HEK293 (cell line): ENCODE measurements around the gene BCDIN3D.

Experiments
- CTCF ChIA-PET: fragments of 350-600 bp; formaldehyde crosslinking; extraction: SDS; loops from one replicate; lab custom pipeline; 2021; ENCODE audit warnings: antibody characterized with exemption; lab: Yijun Ruan, JAX
- POLR2A ChIA-PET: fragments of 300-600 bp; formaldehyde crosslinking; extraction: SDS; loops from one replicate; lab custom pipeline; 2020; ENCODE audit warnings: antibody characterized with exemption, inconsistent platforms; lab: Yijun Ruan, JAX
- H3K27ac ChIP-seq: fragments of 200-500 bp; sonication (Bioruptor generic); 2 replicates; pipeline ENCODE4 v1.5.1; 2014; ENCODE audit warnings: low read depth, low read length, control low read depth, inconsistent platforms; ENCODE audit errors: extremely low read depth
- H3K36me3 ChIP-seq, 2 experiments: fragments of 200-500 bp in 1 of 2; sonication (Bioruptor generic) in 1 of 2; 1 replicate in 1 of 2; 2 replicates in 1 of 2; pipeline ENCODE4 v1.5.1; 2014 to 2017; ENCODE audit warnings: inconsistent platforms in 2 of 2, low read length in 2 of 2; ENCODE audit not compliant: control insufficient read depth in 2 of 2, insufficient read depth in 1 of 2
- H3K4me1 ChIP-seq: fragments of 200-500 bp; sonication (Bioruptor generic); 2 replicates; pipeline ENCODE4 v1.5.1; 2014; ENCODE audit warnings: mild to moderate bottlenecking, low read length, inconsistent platforms; ENCODE audit not compliant: control insufficient read depth, insufficient read depth
- H3K4me3 ChIP-seq: 2 replicates; pipeline ENCODE4 v1.5.1; 2011; ENCODE audit warnings: low read depth, mild to moderate bottlenecking, control low read depth, low read length, moderate library complexity
- H3K9me3 ChIP-seq: fragments of 200-500 bp; sonication (Bioruptor generic); 2 replicates; pipeline ENCODE4 v1.5.1; 2014; ENCODE audit warnings: low read depth, low read length, inconsistent platforms; ENCODE audit not compliant: control insufficient read depth, insufficient read depth
- KLF7 ChIP-seq: fragments of 450-650 bp; formaldehyde crosslinking; IDR thresholded peaks from 2 replicates; pipeline ENCODE4 v1.5.1; 2016; ENCODE audit warnings: missing biosample characterization, missing genetic modification characterization, borderline replicate concordance
- TSHZ1 ChIP-seq: fragments of 450-650 bp; formaldehyde crosslinking; IDR thresholded peaks from 2 replicates; pipeline ENCODE4 v1.5.1; 2016; ENCODE audit warnings: missing biosample characterization, missing genetic modification characterization, borderline replicate concordance
- YY1 ChIP-seq: fragments of 450-650 bp; formaldehyde crosslinking; IDR thresholded peaks from 2 replicates; pipeline ENCODE4 v1.5.1; 2018; ENCODE audit warnings: missing biosample characterization, missing genetic modification characterization
- ZNF112 ChIP-seq: fragments of 450-650 bp; formaldehyde crosslinking; IDR thresholded peaks from 2 replicates; pipeline ENCODE4 v1.5.0; 2017; ENCODE audit warnings: missing biosample characterization, missing genetic modification characterization
- ZNF133 ChIP-seq: fragments of 450-650 bp; formaldehyde crosslinking; IDR thresholded peaks from 2 replicates; pipeline ENCODE4 v1.5.1; 2016; ENCODE audit warnings: missing biosample characterization, missing genetic modification characterization
- ZNF202 ChIP-seq: fragments of 450-650 bp; formaldehyde crosslinking; IDR thresholded peaks from 2 replicates; pipeline ENCODE4 v1.5.1; 2016; ENCODE audit warnings: missing biosample characterization, missing genetic modification characterization, borderline replicate concordance
- ZNF239 ChIP-seq: fragments of 450-650 bp; formaldehyde crosslinking; IDR thresholded peaks from 2 replicates; pipeline ENCODE4 v1.5.1; 2016; ENCODE audit warnings: missing biosample characterization, missing genetic modification characterization
- ZNF501 ChIP-seq: fragments of 450-650 bp; formaldehyde crosslinking; IDR thresholded peaks from 2 replicates; pipeline ENCODE4 v1.5.1; 2016; ENCODE audit warnings: missing biosample characterization, missing genetic modification characterization
- ZNF510 ChIP-seq: fragments of 450-650 bp; formaldehyde crosslinking; IDR thresholded peaks from 2 replicates; pipeline ENCODE4 v1.5.1; 2018; ENCODE audit warnings: mild to moderate bottlenecking, missing genetic modification characterization, missing biosample characterization; ENCODE audit not compliant: insufficient replicate concordance
- ZNF521 ChIP-seq: fragments of 450-650 bp; formaldehyde crosslinking; IDR thresholded peaks from 2 replicates; pipeline ENCODE4 v1.5.1; 2017; ENCODE audit warnings: missing biosample characterization, mild to moderate bottlenecking, missing genetic modification characterization
- ZNF626 ChIP-seq: fragments of 450-650 bp; sonication (Bioruptor Pico); formaldehyde crosslinking; IDR thresholded peaks from 2 replicates; pipeline ENCODE4 v1.5.1; 2018; ENCODE audit warnings: missing biosample characterization, missing genetic modification characterization, inconsistent platforms
- ZNF701 ChIP-seq: fragments of 450-650 bp; formaldehyde crosslinking; IDR thresholded peaks from 2 replicates; pipeline ENCODE4 v1.5.1; 2016; ENCODE audit warnings: missing biosample characterization, missing genetic modification characterization
- ZNF76 ChIP-seq: fragments of 450-650 bp; formaldehyde crosslinking; IDR thresholded peaks from 2 replicates; pipeline ENCODE4; 2016; ENCODE audit warnings: low read depth, missing biosample characterization, missing genetic modification characterization, borderline replicate concordance
- ZNF768 ChIP-seq: fragments of 450-650 bp; formaldehyde crosslinking; IDR thresholded peaks from 2 replicates; pipeline ENCODE4 v1.5.1; 2018; ENCODE audit warnings: missing biosample characterization, mild to moderate bottlenecking, missing genetic modification characterization
- ZNF792 ChIP-seq: fragments of 450-650 bp; formaldehyde crosslinking; IDR thresholded peaks from 2 replicates; pipeline ENCODE4 v1.5.1; 2016; ENCODE audit warnings: missing biosample characterization, missing genetic modification characterization
- ZNF843 ChIP-seq: fragments of 450-650 bp; formaldehyde crosslinking; IDR thresholded peaks from 2 replicates; pipeline ENCODE4 v1.5.1; 2016; ENCODE audit warnings: missing biosample characterization, missing genetic modification characterization
- ZXDB ChIP-seq: fragments of 450-650 bp; formaldehyde crosslinking; IDR thresholded peaks from 2 replicates; pipeline ENCODE4 v1.5.1; 2016; ENCODE audit warnings: missing biosample characterization, missing genetic modification characterization
- TF ChIP-seq, protein P1 (sequence below): fragments of 450-650 bp; formaldehyde crosslinking; IDR thresholded peaks from 2 replicates; pipeline ENCODE4 v1.5.1; 2016; ENCODE audit warnings: missing biosample characterization, missing genetic modification characterization
- TF ChIP-seq, protein P2 (sequence below): fragments of 450-650 bp; formaldehyde crosslinking; IDR thresholded peaks from 2 replicates; pipeline ENCODE4 v1.5.1; 2016; ENCODE audit warnings: missing biosample characterization, missing genetic modification characterization

The BCDIN3D gene

DNA sequence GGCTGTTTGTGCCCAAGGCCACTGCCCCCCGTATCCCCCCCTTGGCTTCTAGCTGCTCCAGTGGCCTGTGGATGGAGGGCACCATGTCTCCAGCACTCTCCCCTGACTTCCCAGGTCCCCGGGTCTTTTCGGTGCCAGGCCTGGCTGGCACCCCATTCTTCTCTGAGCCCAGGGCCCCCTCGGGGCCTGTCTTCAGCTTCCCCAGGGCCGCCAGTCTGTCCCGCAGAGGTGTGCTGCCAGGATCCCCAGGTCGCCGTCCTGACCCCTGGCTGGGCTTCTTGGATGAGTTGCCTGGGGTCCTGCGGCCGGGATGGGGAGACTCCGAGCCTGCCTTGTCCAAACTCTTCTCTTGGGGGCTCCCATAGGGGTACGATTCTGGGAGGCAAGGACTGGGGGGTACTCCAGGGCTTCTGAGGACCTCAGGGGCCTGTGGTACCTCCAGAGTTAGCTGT lies 47.2 kb downstream of the BCDIN3D start (continued):
- no peak for TF ChIP-seq TSHZ1 (tag by site-specific recombination)

DNA sequence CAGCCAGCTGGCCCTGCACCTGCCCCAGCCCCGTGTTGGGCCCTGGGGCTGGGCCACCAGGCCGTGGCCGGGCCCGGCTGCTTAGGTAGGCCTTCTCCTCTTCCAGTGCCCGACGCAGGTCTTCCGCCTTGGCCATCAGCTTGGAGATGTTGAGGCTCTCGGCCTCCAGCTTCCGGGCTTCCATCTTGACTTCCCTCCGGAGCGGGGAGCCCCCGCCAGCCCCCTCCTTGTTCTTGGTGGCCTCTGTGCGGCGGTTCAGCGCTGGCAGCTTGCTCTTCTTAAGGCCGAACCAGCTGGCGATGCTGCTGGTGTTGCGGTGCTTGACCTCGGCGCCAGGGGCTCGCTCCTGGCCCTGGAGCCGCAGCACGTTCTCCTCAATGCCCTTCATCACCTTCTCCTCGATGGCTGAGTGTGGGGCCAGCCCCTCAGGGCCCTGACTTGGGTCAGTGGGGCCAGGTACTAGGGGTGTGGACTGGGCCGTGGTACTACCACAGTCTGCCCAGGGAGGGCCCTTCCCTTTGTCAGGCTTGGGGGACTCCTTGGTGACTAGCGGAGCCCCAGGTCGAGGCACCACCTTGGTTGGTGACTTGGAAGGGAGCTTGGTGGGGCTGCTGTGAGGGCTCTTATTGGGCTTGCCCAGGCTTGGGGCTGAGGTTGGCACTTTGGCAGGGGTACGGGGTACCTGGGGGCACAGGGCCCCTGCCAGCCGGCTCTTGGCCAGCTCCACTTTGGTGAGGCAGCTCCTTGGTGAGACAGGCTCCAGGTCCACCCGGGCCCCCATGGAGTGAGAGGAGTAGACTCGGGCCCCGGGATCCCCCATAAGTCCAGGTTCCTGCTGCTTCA lies 47.9 kb downstream of the BCDIN3D start:
- ChIA-PET POLR2A (interaction anchor here (0.5 kb wide), 1 partner anchor 297 kb away, joined by 3 read pairs; no protein-coding TSS in a partner anchor), CTCF (interaction anchor here (0.6 to 1.7 kb wide), 3 partner anchors 17 to 158 kb away, joined by 3 to 5 read pairs (median 4); no protein-coding TSS in a partner anchor)

GRCh38 chr12:49794021-49794420 lies 48.9 kb downstream of the BCDIN3D start:
- H3K27ac ChIP-seq, result no peak overlapping the region
- peaks cover 0 to 84% of the 10 kb centered on the region in 2 experiments; a peak in 2 of 3 replicates for H3K36me3 ChIP-seq
- TF ChIP-seq YY1 (no peak), ZNF792 (no peak), ZNF239 (tag by site-specific recombination) (no peak), ZNF768 (tag by site-specific recombination) (no peak), ZNF843 (tag by site-specific recombination) (no peak)
- H3K9me3 ChIP-seq, result no peaks in the 10 kb centered on the region
- ChIA-PET POLR2A (no interaction called here), CTCF (no interaction called here)
- no peaks in the 10 kb centered on the region for H3K4me1 ChIP-seq
- H3K4me3 ChIP-seq, result no peak overlapping the region

More for the DNA sequence above, 47.9 kb downstream of the BCDIN3D start:
- TF ChIP-seq ZNF626 (tag by site-specific recombination) (no peak), ZNF202 (tag by site-specific recombination) (no peak), ZXDB (no peak), ZNF501 (tag by site-specific recombination) (no peak), ZNF521 (tag by site-specific recombination) (no peak), ZNF510 (no peak), ZNF239 (tag by site-specific recombination) (no peak), ZNF133 (tag by site-specific recombination) (no peak), ZNF701 (tag by site-specific recombination) (no peak), KLF7 (no peak), ZNF76 (tag by site-specific recombination) (no peak), ZNF112 (tag by site-specific recombination) (no peak)
- H3K27ac ChIP-seq, result no peak overlapping the region
- peaks cover 0 to 85% of the 10 kb centered on the region in 2 experiments; a peak in 2 of 3 replicates for H3K36me3 ChIP-seq
- H3K9me3 ChIP-seq, result no peaks in the 10 kb centered on the region
- H3K4me3 ChIP-seq, result no peak overlapping the region
- no peaks in the 10 kb centered on the region for H3K4me1 ChIP-seq

DNA sequence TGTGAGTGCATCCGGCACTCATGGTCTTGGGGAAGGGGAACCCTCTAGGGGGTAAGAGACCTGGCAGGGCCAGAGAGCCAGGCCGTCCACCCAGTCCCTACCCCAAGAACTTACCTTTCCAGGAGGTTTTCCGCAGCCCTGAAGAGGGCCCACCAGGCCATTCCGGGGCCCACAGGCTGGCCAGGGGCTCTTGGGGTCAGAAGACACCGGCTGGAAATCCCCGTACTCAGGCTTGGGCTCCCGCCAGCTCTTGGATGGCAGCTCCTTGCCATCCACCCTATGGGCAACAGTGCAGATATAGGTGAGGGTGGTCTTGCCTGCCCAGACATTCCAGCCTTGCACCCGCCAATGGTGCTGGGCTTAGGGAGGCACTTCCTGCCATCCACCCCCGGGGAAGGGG lies 49.3 kb downstream of the BCDIN3D start:
- no peak overlapping the region for H3K4me3 ChIP-seq
- H3K36me3 ChIP-seq, result peaks cover 0 to 80% of the 10 kb centered on the region in 2 experiments; a peak in 2 of 3 replicates
- POLR2A ChIA-PET, result no interaction called here
- no peaks in the 10 kb centered on the region for H3K4me1 ChIP-seq
- TF ChIP-seq, protein P1, sequence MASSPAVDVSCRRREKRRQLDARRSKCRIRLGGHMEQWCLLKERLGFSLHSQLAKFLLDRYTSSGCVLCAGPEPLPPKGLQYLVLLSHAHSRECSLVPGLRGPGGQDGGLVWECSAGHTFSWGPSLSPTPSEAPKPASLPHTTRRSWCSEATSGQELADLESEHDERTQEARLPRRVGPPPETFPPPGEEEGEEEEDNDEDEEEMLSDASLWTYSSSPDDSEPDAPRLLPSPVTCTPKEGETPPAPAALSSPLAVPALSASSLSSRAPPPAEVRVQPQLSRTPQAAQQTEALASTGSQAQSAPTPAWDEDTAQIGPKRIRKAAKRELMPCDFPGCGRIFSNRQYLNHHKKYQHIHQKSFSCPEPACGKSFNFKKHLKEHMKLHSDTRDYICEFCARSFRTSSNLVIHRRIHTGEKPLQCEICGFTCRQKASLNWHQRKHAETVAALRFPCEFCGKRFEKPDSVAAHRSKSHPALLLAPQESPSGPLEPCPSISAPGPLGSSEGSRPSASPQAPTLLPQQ, result 0 out of 2 replicates have a peak, but pooled peaks have one; percentile 36
- TF ChIP-seq, protein P2, sequence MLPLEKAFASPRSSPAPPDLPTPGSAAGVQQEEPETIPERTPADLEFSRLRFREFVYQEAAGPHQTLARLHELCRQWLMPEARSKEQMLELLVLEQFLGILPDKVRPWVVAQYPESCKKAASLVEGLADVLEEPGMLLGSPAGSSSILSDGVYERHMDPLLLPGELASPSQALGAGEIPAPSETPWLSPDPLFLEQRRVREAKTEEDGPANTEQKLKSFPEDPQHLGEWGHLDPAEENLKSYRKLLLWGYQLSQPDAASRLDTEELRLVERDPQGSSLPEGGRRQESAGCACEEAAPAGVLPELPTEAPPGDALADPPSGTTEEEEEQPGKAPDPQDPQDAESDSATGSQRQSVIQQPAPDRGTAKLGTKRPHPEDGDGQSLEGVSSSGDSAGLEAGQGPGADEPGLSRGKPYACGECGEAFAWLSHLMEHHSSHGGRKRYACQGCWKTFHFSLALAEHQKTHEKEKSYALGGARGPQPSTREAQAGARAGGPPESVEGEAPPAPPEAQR (tag by site-specific recombination), result no peak
- CTCF ChIA-PET, result no interaction called here
- no peak overlapping the region for H3K27ac ChIP-seq
- no peaks in the 10 kb centered on the region for H3K9me3 ChIP-seq
